Breast epithelium (tissue), 3 donors: ENCODE results near the gene SIM2.

Experiments
- CTCF ChIP-seq, 3 donors: fragments of 450-650 bp; IDR thresholded peaks; one replicate each; pipeline ENCODE4 v1.5.1; 2016 to 2017; ENCODE audit warnings: antibody characterized with exemption in 3 of 3, mild to moderate bottlenecking in 3 of 3, moderate library complexity in 3 of 3
- POLR2A ChIP-seq: fragments of 450-650 bp; IDR thresholded peaks from one replicate; pipeline ENCODE4 v1.6.1; 2016; ENCODE audit warnings: antibody characterized with exemption, mild to moderate bottlenecking, moderate library complexity
- POLR2AphosphoS5 ChIP-seq, 3 donors: sonication (generic); formaldehyde crosslinking; IDR thresholded peaks; one replicate each; pipeline ENCODE4 v1.6.1; 2017; ENCODE audit warnings: antibody characterized with exemption in 3 of 3

GRCh38 chr21:36762642-36763041, 63.7 kb downstream of the SIM2 start:
- TF ChIP-seq CTCF (IDR thresholded peaks at IDR 0.05) (no peak), POLR2A (no peak), POLR2AphosphoS5 (IDR thresholded peaks at IDR 0.05) (no peak)
